ENCODE measurements around the gene CERCAM. TPM values are rescaled to one million over a fixed set of nuclear protein-coding genes. Genes with fewer than 3 reads are reported as not detected.
A peak's percentile ranks its signal among the peaks of the same experiment; 100 is the strongest.

The CERCAM gene
- total RNA-seq, 1 donor from 2014 or later: 47.3 TPM

- H3K27ac Mint-ChIP-seq: no peak overlapping the region
- TF ChIP-seq CTCF (conservative IDR thresholded peaks at IDR 0.05): no peak
- H3K27me3 Mint-ChIP-seq: peaks cover 8% of the 10 kb centered on the region
- no peaks in the 10 kb centered on the region for H3K4me1 Mint-ChIP-seq (ENCODE audit: unreplicated experiment)
- H3K9me3 Mint-ChIP-seq: no peaks in the 10 kb centered on the region
- no peak overlapping the region for H3K4me3 Mint-ChIP-seq
- no peaks in the 10 kb centered on the region for H3K36me3 Mint-ChIP-seq
- DNase-seq (ENCODE audit: extremely low spot score, unreplicated experiment): no peak
Observed at GRCh38 chr9:128448746-128449145, 28.1 kb downstream of the CERCAM start.

GRCh38 chr9:128454991-128455390, 34.3 kb downstream of the CERCAM start:
- H3K27ac Mint-ChIP-seq: peak overlapping the region; percentile 95
- H3K9me3 Mint-ChIP-seq: no peaks in the 10 kb centered on the region
- no peaks in the 10 kb centered on the region for H3K27me3 Mint-ChIP-seq
- peak overlapping the region; percentile 94 for H3K4me3 Mint-ChIP-seq
- no peak for TF ChIP-seq CTCF (conservative IDR thresholded peaks at IDR 0.05)
- no peaks in the 10 kb centered on the region for H3K36me3 Mint-ChIP-seq
- DNase-seq (ENCODE audit: extremely low spot score, unreplicated experiment): no peak
- peaks cover 8% of the 10 kb centered on the region for H3K4me1 Mint-ChIP-seq (ENCODE audit: unreplicated experiment)

- TF ChIP-seq CTCF (conservative IDR thresholded peaks at IDR 0.05): no peak
- DNase-seq (ENCODE audit: extremely low spot score, unreplicated experiment): peak; percentile 99
- no peaks in the 10 kb centered on the region for H3K27me3 Mint-ChIP-seq
- peak within 1 kb of the TSS; percentile 94 for H3K4me3 Mint-ChIP-seq
- peaks cover 8% of the 10 kb centered on the region for H3K4me1 Mint-ChIP-seq (ENCODE audit: unreplicated experiment)
- H3K9me3 Mint-ChIP-seq: no peaks in the 10 kb centered on the region
- H3K27ac Mint-ChIP-seq: peak within 1 kb of the TSS; percentile 95
- peaks cover 1% of the 10 kb centered on the region for H3K36me3 Mint-ChIP-seq
Observed at GRCh38 chr9:128455849-128456612, 35.4 kb downstream of the CERCAM start, which contains the start of gene ODF2. TSS of gene ODF2 (plus strand) at chr9:128456006. CDS start at chr9:128456092, 86 bp downstream.

GRCh38 chr9:128456613-128457061, 36.0 kb downstream of the CERCAM start:
- peak; percentile 76 for DNase-seq (ENCODE audit: extremely low spot score, unreplicated experiment)
- peaks cover 8% of the 10 kb centered on the region for H3K4me1 Mint-ChIP-seq (ENCODE audit: unreplicated experiment)
- H3K27ac Mint-ChIP-seq: peak overlapping the region; percentile 80
- TF ChIP-seq CTCF (conservative IDR thresholded peaks at IDR 0.05): no peak
- no peaks in the 10 kb centered on the region for H3K9me3 Mint-ChIP-seq
- peak overlapping the region; percentile 92 for H3K4me3 Mint-ChIP-seq
- H3K27me3 Mint-ChIP-seq: no peaks in the 10 kb centered on the region
- peaks cover 4% of the 10 kb centered on the region for H3K36me3 Mint-ChIP-seq

- Mint-ChIP-seq H3K27ac (no peak overlapping the region), H3K27me3 (no peaks in the 10 kb centered on the region), H3K4me1 (ENCODE audit: unreplicated experiment) (peaks cover 8% of the 10 kb centered on the region), H3K4me3 (peak overlapping the region; percentile 92), H3K36me3 (peaks cover 4% of the 10 kb centered on the region), H3K9me3 (no peaks in the 10 kb centered on the region)
- no peak for TF ChIP-seq CTCF (conservative IDR thresholded peaks at IDR 0.05)
- DNase-seq (ENCODE audit: extremely low spot score, unreplicated experiment): no peak
Observed at GRCh38 chr9:128457207-128457606, 36.5 kb downstream of the CERCAM start.

Data from type B pancreatic cell (in vitro differentiated cells).